UCSD-AML1 (cell line): ENCODE measurements around the gene CACNG4.

ENCODE experiments used
- DNase-seq: peaks from one replicate; lab custom pipeline; 2025; ENCODE audit not compliant: unreplicated experiment; lab: John Stamatoyannopoulos, UW

Gene CACNG4

GRCh38 chr17:67041531-67041930, 77.0 kb downstream of the CACNG4 start:
- DNase-seq = no peak

GRCh38 chr17:67041941-67042899, 77.7 kb downstream of the CACNG4 start:
- no peak for DNase-seq

- DNase-seq = no peak
Measured at GRCh38 chr17:67043283-67043682, 78.8 kb downstream of the CACNG4 start.

GRCh38 chr17:67044016-67044772, 79.7 kb downstream of the CACNG4 start, which contains the start of gene CACNG1:
Gene CACNG1, plus strand, starts transcription at chr17:67044554. Its CDS starts 107 bp downstream, at chr17:67044661.
- no peak for DNase-seq

GRCh38 chr17:67044940-67045339, 80.4 kb downstream of the CACNG4 start:
- DNase-seq = no peak

- DNase-seq = no peak
Measured at GRCh38 chr17:67046398-67046797, 81.9 kb downstream of the CACNG4 start.

GRCh38 chr17:67047382-67047781, 82.9 kb downstream of the CACNG4 start:
- no peak for DNase-seq

- DNase-seq = no peak
Measured at GRCh38 chr17:67049025-67049739, 84.7 kb downstream of the CACNG4 start.

GRCh38 chr17:67050066-67050465, 85.6 kb downstream of the CACNG4 start:
- DNase-seq = no peak

- no peak for DNase-seq
Measured at GRCh38 chr17:67050471-67051154, 86.1 kb downstream of the CACNG4 start.

GRCh38 chr17:67051155-67051538, 86.6 kb downstream of the CACNG4 start:
- DNase-seq = no peak

- no peak for DNase-seq
Measured at GRCh38 chr17:67051837-67052236, 87.3 kb downstream of the CACNG4 start.

GRCh38 chr17:67052720-67053437, 88.4 kb downstream of the CACNG4 start:
- DNase-seq = no peak

- no peak for DNase-seq
Measured at GRCh38 chr17:67053438-67054000, 89.0 kb downstream of the CACNG4 start.

- no peak for DNase-seq
Measured at GRCh38 chr17:67054011-67054591, 89.6 kb downstream of the CACNG4 start.

GRCh38 chr17:67054608-67055007, 90.1 kb downstream of the CACNG4 start:
- DNase-seq = no peak

- no peak for DNase-seq
Measured at GRCh38 chr17:67055041-67055443, 90.5 kb downstream of the CACNG4 start.

- DNase-seq = no peak
Measured at GRCh38 chr17:67055811-67056745, 91.6 kb downstream of the CACNG4 start.
